Measurements from ENCODE around the gene ELFN2. TPM values are rescaled to one million over a fixed set of nuclear protein-coding genes. Genes with fewer than 3 reads are reported as not detected.

Gene ELFN2
- polyA plus RNA-seq, 2 of the 4 experiments (the other 2 are of a cell fraction): 0.94 to 8.1 TPM

- H3K9me3 ChIP-seq: no peaks in the 10 kb centered on the region
- no peak for ATAC-seq
- WGBS (ENCODE audit: missing lambda C conversion rate): 75% methylated on average over 8 of the region's 10 CpGs
- peaks cover 33% of the 10 kb centered on the region for H3K4me1 ChIP-seq
- ChIA-PET POLR2A (no interaction called here), CTCF (interaction anchor here (2.0 to 2.3 kb wide), 2 partner anchors 22 to 90 kb away, joined by 7 to 8 read pairs; no protein-coding TSS in a partner anchor)
- peak overlapping the region in 1 of 2 experiments; percentile 54; a peak in 3 of 6 replicates for H3K27ac ChIP-seq
- DNase-seq (ENCODE audit: low read depth in 1 of 2, low spot score in 1 of 2): no peak
- no peak overlapping the region for H3K4me2 ChIP-seq
- TF ChIP-seq SREBF2 (IDR thresholded peaks at IDR 0.05) (no peak), RCOR1 (IDR thresholded peaks at IDR 0.05; ENCODE audit: low read depth, low read length) (no peak)
- no peak overlapping the region for H3K4me3 ChIP-seq
- no peak for FAIRE-seq
These were observed 88.6 kb downstream of the ELFN2 start for GRCh38 chr22:37338539-37339246.

GRCh38 chr22:37337204-37337943 is 89.9 kb downstream of the ELFN2 start:
- H3K9me3 ChIP-seq: no peaks in the 10 kb centered on the region
- H3K4me3 ChIP-seq: no peak overlapping the region
- H3K27ac ChIP-seq: peak overlapping the region; percentile 61 to 94
- TF ChIP-seq TP53 (CRISPR knock-in tag; IDR thresholded peaks at IDR 0.05) (no peak), REST (IDR thresholded peaks at IDR 0.05) (no peak), MAX (IDR thresholded peaks at IDR 0.05) (no peak), ZSCAN20 (CRISPR knock-in tag; IDR thresholded peaks at IDR 0.05) (no peak)
- FAIRE-seq (no peak), DNase-seq (ENCODE audit: low read depth in 1 of 2, low spot score in 1 of 2) (peak in 1 of 2 experiments; percentile 34), ATAC-seq (peak; percentile 44; a peak in 4 of 6 replicates)
- CTCF ChIA-PET: interaction anchor here (1.5 to 2.3 kb wide), 3 partner anchors 19 to 92 kb away, joined by 3 to 11 read pairs (median 7); no protein-coding TSS in a partner anchor
- H3K4me2 ChIP-seq: peak overlapping the region; percentile 93
- WGBS (ENCODE audit: missing lambda C conversion rate): 51% methylated on average over 7 of the region's 8 CpGs
- H3K4me1 ChIP-seq: peaks cover 42% of the 10 kb centered on the region
- POLR2A ChIA-PET: no interaction called here

GRCh38 chr22:37336579-37336978 is 90.7 kb downstream of the ELFN2 start:
- Histone ChIP-seq H3K4me3 (no peak overlapping the region), H3K4me2 (peak overlapping the region; percentile 93), H3K4me1 (peaks cover 50% of the 10 kb centered on the region), H3K9me3 (no peaks in the 10 kb centered on the region), H3K27ac (peak overlapping the region; percentile 61 to 94)
- 44% methylated on average over 7 of the region's 8 CpGs for WGBS (ENCODE audit: missing lambda C conversion rate)
- FAIRE-seq (no peak), ATAC-seq (peak in 1 of 2 experiments; percentile 3; a peak in 1 of 6 replicates), DNase-seq (ENCODE audit: low read depth in 1 of 2, low spot score in 1 of 2) (peak in 1 of 2 experiments; percentile 39)
- POLR2A ChIA-PET: no interaction called here
- TF ChIP-seq ESRRA (IDR thresholded peaks at IDR 0.05; ENCODE audit: borderline replicate concordance, low read length) (no peak), HOXB13 (CRISPR knock-in tag; IDR thresholded peaks at IDR 0.05; ENCODE audit: low read depth) (no peak), CHD4 (IDR thresholded peaks at IDR 0.05; ENCODE audit: borderline replicate concordance) (no peak), ATOH8 (CRISPR knock-in tag; IDR thresholded peaks at IDR 0.05; ENCODE audit: low read depth) (no peak), ZNF302 (CRISPR knock-in tag; IDR thresholded peaks at IDR 0.05) (no peak), TFCP2L1 (CRISPR knock-in tag; IDR thresholded peaks at IDR 0.05) (no peak), NPAS2 (CRISPR knock-in tag; IDR thresholded peaks at IDR 0.05; ENCODE audit: borderline replicate concordance) (no peak), HEYL (CRISPR knock-in tag; IDR thresholded peaks at IDR 0.05) (no peak), FOXS1 (CRISPR knock-in tag; IDR thresholded peaks at IDR 0.05) (no peak), ZC3H11A (IDR thresholded peaks at IDR 0.05) (no peak), MAFK (IDR thresholded peaks at IDR 0.05; ENCODE audit: partially characterized antibody) (no peak), BCL3 (IDR thresholded peaks at IDR 0.05) (no peak), SREBF2 (IDR thresholded peaks at IDR 0.05) (no peak), HDAC2 (IDR thresholded peaks at IDR 0.05) (no peak), FOSL2 (IDR thresholded peaks at IDR 0.05) (no peak), FOSL2 (CRISPR knock-in tag; IDR thresholded peaks at IDR 0.05) (no peak), ZFP36 (IDR thresholded peaks at IDR 0.05; ENCODE audit: borderline replicate concordance, partially characterized antibody) (no peak), RCOR1 (IDR thresholded peaks at IDR 0.05; ENCODE audit: low read depth, low read length) (no peak), ZSCAN20 (CRISPR knock-in tag; IDR thresholded peaks at IDR 0.05) (no peak), CBX8 (IDR thresholded peaks at IDR 0.05) (no peak), MYC (IDR thresholded peaks at IDR 0.05; ENCODE audit: borderline replicate concordance, low read length) (no peak)
- CTCF ChIA-PET: interaction anchor here (1.5 to 2.3 kb wide), 3 partner anchors 19 to 92 kb away, joined by 3 to 11 read pairs (median 7); no protein-coding TSS in a partner anchor

Measured in A549 (cell line).